ENCODE results near the gene RASAL3.

GRCh38 chr19:15431396-15432017, 32.8 kb downstream of the RASAL3 start:
- no peak for TF ChIP-seq POLR2AphosphoS5 (IDR thresholded peaks at IDR 0.05; ENCODE audit: low read depth, low read length)
- no peak for TF ChIP-seq CTCF (IDR thresholded peaks at IDR 0.05)
- TF ChIP-seq, protein P1, sequence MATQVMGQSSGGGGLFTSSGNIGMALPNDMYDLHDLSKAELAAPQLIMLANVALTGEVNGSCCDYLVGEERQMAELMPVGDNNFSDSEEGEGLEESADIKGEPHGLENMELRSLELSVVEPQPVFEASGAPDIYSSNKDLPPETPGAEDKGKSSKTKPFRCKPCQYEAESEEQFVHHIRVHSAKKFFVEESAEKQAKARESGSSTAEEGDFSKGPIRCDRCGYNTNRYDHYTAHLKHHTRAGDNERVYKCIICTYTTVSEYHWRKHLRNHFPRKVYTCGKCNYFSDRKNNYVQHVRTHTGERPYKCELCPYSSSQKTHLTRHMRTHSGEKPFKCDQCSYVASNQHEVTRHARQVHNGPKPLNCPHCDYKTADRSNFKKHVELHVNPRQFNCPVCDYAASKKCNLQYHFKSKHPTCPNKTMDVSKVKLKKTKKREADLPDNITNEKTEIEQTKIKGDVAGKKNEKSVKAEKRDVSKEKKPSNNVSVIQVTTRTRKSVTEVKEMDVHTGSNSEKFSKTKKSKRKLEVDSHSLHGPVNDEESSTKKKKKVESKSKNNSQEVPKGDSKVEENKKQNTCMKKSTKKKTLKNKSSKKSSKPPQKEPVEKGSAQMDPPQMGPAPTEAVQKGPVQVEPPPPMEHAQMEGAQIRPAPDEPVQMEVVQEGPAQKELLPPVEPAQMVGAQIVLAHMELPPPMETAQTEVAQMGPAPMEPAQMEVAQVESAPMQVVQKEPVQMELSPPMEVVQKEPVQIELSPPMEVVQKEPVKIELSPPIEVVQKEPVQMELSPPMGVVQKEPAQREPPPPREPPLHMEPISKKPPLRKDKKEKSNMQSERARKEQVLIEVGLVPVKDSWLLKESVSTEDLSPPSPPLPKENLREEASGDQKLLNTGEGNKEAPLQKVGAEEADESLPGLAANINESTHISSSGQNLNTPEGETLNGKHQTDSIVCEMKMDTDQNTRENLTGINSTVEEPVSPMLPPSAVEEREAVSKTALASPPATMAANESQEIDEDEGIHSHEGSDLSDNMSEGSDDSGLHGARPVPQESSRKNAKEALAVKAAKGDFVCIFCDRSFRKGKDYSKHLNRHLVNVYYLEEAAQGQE (IDR thresholded peaks at IDR 0.05; ENCODE audit: insufficient read depth in 1 of 2, low read depth in 2 of 2, low read length in 1 of 2), result no peak
- no peak for TF ChIP-seq SIN3A (IDR thresholded peaks at IDR 0.05; ENCODE audit: borderline replicate concordance, insufficient read depth, low read depth, low read length)
- TF ChIP-seq TCF7L2 (IDR thresholded peaks at IDR 0.05; ENCODE audit: low read depth, low read length), result no peak

Measured in Panc1 (cell line).